ENCODE measurements around the gene ADAMTS8.

The ADAMTS8 gene

GRCh38 chr11:130402570-130402969 is 25.8 kb downstream of the ADAMTS8 start:
- no peak overlapping the region for H3K4me3 ChIP-seq (ENCODE audit: insufficient read length, low read depth)
- no peaks in the 10 kb centered on the region for H3K27me3 ChIP-seq (ENCODE audit: insufficient read depth, insufficient read length)
- no peak overlapping the region for H3K9ac ChIP-seq (ENCODE audit: insufficient read length, low read depth)
- H3K9me3 ChIP-seq (ENCODE audit: insufficient read depth, low read length) = no peaks in the 10 kb centered on the region
- no peaks in the 10 kb centered on the region for H3K36me3 ChIP-seq (ENCODE audit: insufficient read depth, insufficient read length, low read length)
- no peaks in the 10 kb centered on the region for H3K4me1 ChIP-seq (ENCODE audit: insufficient read depth, insufficient read length)
- no peak for DNase-seq (ENCODE audit: low read depth, low spot score)
- no peak for TF ChIP-seq SUZ12 (IDR thresholded peaks at IDR 0.05; ENCODE audit: extremely low read depth, insufficient read depth, insufficient read length)
- TF ChIP-seq ZNF274 (IDR thresholded peaks at IDR 0.05; ENCODE audit: low read depth, low read length) = no peak
- no peak for TF ChIP-seq YY1 (IDR thresholded peaks at IDR 0.05; ENCODE audit: insufficient read depth, insufficient read length)

GRCh38 chr11:130400781-130401483 is 27.5 kb downstream of the ADAMTS8 start:
- H3K36me3 ChIP-seq (ENCODE audit: insufficient read depth, insufficient read length, low read length) = no peaks in the 10 kb centered on the region
- no peaks in the 10 kb centered on the region for H3K4me1 ChIP-seq (ENCODE audit: insufficient read depth, insufficient read length)
- no peak overlapping the region for H3K9ac ChIP-seq (ENCODE audit: insufficient read length, low read depth)
- no peak overlapping the region for H3K4me3 ChIP-seq (ENCODE audit: insufficient read length, low read depth)
- H3K27me3 ChIP-seq (ENCODE audit: insufficient read depth, insufficient read length) = no peaks in the 10 kb centered on the region
- TF ChIP-seq SUZ12 (IDR thresholded peaks at IDR 0.05; ENCODE audit: extremely low read depth, insufficient read depth, insufficient read length) = no peak
- TF ChIP-seq YY1 (IDR thresholded peaks at IDR 0.05; ENCODE audit: insufficient read depth, insufficient read length) = no peak
- no peak for TF ChIP-seq ZNF274 (IDR thresholded peaks at IDR 0.05; ENCODE audit: low read depth, low read length)
- DNase-seq (ENCODE audit: low read depth, low spot score) = no peak
- no peaks in the 10 kb centered on the region for H3K9me3 ChIP-seq (ENCODE audit: insufficient read depth, low read length)

- TF ChIP-seq SUZ12 (IDR thresholded peaks at IDR 0.05; ENCODE audit: extremely low read depth, insufficient read depth, insufficient read length) (no peak), ZNF274 (IDR thresholded peaks at IDR 0.05; ENCODE audit: low read depth, low read length) (no peak), YY1 (IDR thresholded peaks at IDR 0.05; ENCODE audit: insufficient read depth, insufficient read length) (no peak)
Measured at GRCh38 chr11:130399196-130399595, 29.2 kb downstream of the ADAMTS8 start.

GRCh38 chr11:130397780-130398179 is 30.6 kb downstream of the ADAMTS8 start:
- DNase-seq (ENCODE audit: low read depth, low spot score) = no peak
- H3K27me3 ChIP-seq (ENCODE audit: insufficient read depth, insufficient read length) = no peaks in the 10 kb centered on the region
- TF ChIP-seq YY1 (IDR thresholded peaks at IDR 0.05; ENCODE audit: insufficient read depth, insufficient read length) (no peak), SUZ12 (IDR thresholded peaks at IDR 0.05; ENCODE audit: extremely low read depth, insufficient read depth, insufficient read length) (no peak), ZNF274 (IDR thresholded peaks at IDR 0.05; ENCODE audit: low read depth, low read length) (no peak)
- no peak overlapping the region for H3K9ac ChIP-seq (ENCODE audit: insufficient read length, low read depth)
- no peak overlapping the region for H3K4me3 ChIP-seq (ENCODE audit: insufficient read length, low read depth)
- no peaks in the 10 kb centered on the region for H3K4me1 ChIP-seq (ENCODE audit: insufficient read depth, insufficient read length)
- H3K9me3 ChIP-seq (ENCODE audit: insufficient read depth, low read length) = no peaks in the 10 kb centered on the region
- no peaks in the 10 kb centered on the region for H3K36me3 ChIP-seq (ENCODE audit: insufficient read depth, insufficient read length, low read length)

More at GRCh38 chr11:130399196-130399595, 29.2 kb downstream of the ADAMTS8 start:
- H3K9me3 ChIP-seq (ENCODE audit: insufficient read depth, low read length) = no peaks in the 10 kb centered on the region
- H3K9ac ChIP-seq (ENCODE audit: insufficient read length, low read depth) = no peak overlapping the region
- no peaks in the 10 kb centered on the region for H3K4me1 ChIP-seq (ENCODE audit: insufficient read depth, insufficient read length)
- no peaks in the 10 kb centered on the region for H3K27me3 ChIP-seq (ENCODE audit: insufficient read depth, insufficient read length)
- no peaks in the 10 kb centered on the region for H3K36me3 ChIP-seq (ENCODE audit: insufficient read depth, insufficient read length, low read length)
- H3K4me3 ChIP-seq (ENCODE audit: insufficient read length, low read depth) = no peak overlapping the region
- no peak for DNase-seq (ENCODE audit: low read depth, low spot score)

GRCh38 chr11:130396965-130397364 is 31.4 kb downstream of the ADAMTS8 start:
- Histone ChIP-seq H3K9ac (ENCODE audit: insufficient read length, low read depth) (no peak overlapping the region), H3K4me3 (ENCODE audit: insufficient read length, low read depth) (no peak overlapping the region), H3K36me3 (ENCODE audit: insufficient read depth, insufficient read length, low read length) (no peaks in the 10 kb centered on the region), H3K9me3 (ENCODE audit: insufficient read depth, low read length) (no peaks in the 10 kb centered on the region), H3K27me3 (ENCODE audit: insufficient read depth, insufficient read length) (no peaks in the 10 kb centered on the region), H3K4me1 (ENCODE audit: insufficient read depth, insufficient read length) (no peaks in the 10 kb centered on the region)
- TF ChIP-seq ZNF274 (IDR thresholded peaks at IDR 0.05; ENCODE audit: low read depth, low read length) (no peak), SUZ12 (IDR thresholded peaks at IDR 0.05; ENCODE audit: extremely low read depth, insufficient read depth, insufficient read length) (no peak)
- DNase-seq (ENCODE audit: low read depth, low spot score) = no peak

- no peak for DNase-seq (ENCODE audit: low read depth, low spot score)
- Histone ChIP-seq H3K36me3 (ENCODE audit: insufficient read depth, insufficient read length, low read length) (no peaks in the 10 kb centered on the region), H3K9ac (ENCODE audit: insufficient read length, low read depth) (no peak overlapping the region), H3K4me3 (ENCODE audit: insufficient read length, low read depth) (no peak overlapping the region), H3K4me1 (ENCODE audit: insufficient read depth, insufficient read length) (peaks cover 1% of the 10 kb centered on the region), H3K9me3 (ENCODE audit: insufficient read depth, low read length) (no peaks in the 10 kb centered on the region), H3K27me3 (ENCODE audit: insufficient read depth, insufficient read length) (no peaks in the 10 kb centered on the region)
- TF ChIP-seq SUZ12 (IDR thresholded peaks at IDR 0.05; ENCODE audit: extremely low read depth, insufficient read depth, insufficient read length) (no peak), ZNF274 (IDR thresholded peaks at IDR 0.05; ENCODE audit: low read depth, low read length) (no peak), YY1 (IDR thresholded peaks at IDR 0.05; ENCODE audit: insufficient read depth, insufficient read length) (no peak)
Measured at GRCh38 chr11:130394615-130395014, 33.8 kb downstream of the ADAMTS8 start.

- H3K36me3 ChIP-seq (ENCODE audit: insufficient read depth, insufficient read length, low read length) = no peaks in the 10 kb centered on the region
- TF ChIP-seq SUZ12 (IDR thresholded peaks at IDR 0.05; ENCODE audit: extremely low read depth, insufficient read depth, insufficient read length) = no peak
- no peak for TF ChIP-seq ZNF274 (IDR thresholded peaks at IDR 0.05; ENCODE audit: low read depth, low read length)
- no peak for TF ChIP-seq YY1 (IDR thresholded peaks at IDR 0.05; ENCODE audit: insufficient read depth, insufficient read length)
- no peak for DNase-seq (ENCODE audit: low read depth, low spot score)
- no peak overlapping the region for H3K4me3 ChIP-seq (ENCODE audit: insufficient read length, low read depth)
- H3K4me1 ChIP-seq (ENCODE audit: insufficient read depth, insufficient read length) = peaks cover 2% of the 10 kb centered on the region
- no peaks in the 10 kb centered on the region for H3K9me3 ChIP-seq (ENCODE audit: insufficient read depth, low read length)
- H3K27me3 ChIP-seq (ENCODE audit: insufficient read depth, insufficient read length) = no peaks in the 10 kb centered on the region
- H3K9ac ChIP-seq (ENCODE audit: insufficient read length, low read depth) = no peak overlapping the region
Measured at GRCh38 chr11:130391711-130392110, 36.7 kb downstream of the ADAMTS8 start.
